ENCODE results near the gene EID3. TPM values are rescaled to one million over a fixed set of nuclear protein-coding genes. Genes with fewer than 3 reads are reported as not detected.

Gene EID3
- total and polyA plus RNA-seq, 2 of the 8 experiments (the other 6 are each of a cell fraction or from before 2014, with no cell fraction given): 1.2 to 2.8 TPM

- no peak overlapping the region for H2BK12ac ChIP-seq (ENCODE audit: low read depth, low read length)
- H3K56ac ChIP-seq (replicated peaks; ENCODE audit: insufficient read length, low read depth, low read length): no peak overlapping the region
- H2BK15ac ChIP-seq (ENCODE audit: low read length): no peak overlapping the region
- H3K79me1 ChIP-seq (ENCODE audit: low read depth, low read length): no peaks in the 10 kb centered on the region
- no peak overlapping the region for H4K5ac ChIP-seq (ENCODE audit: insufficient read length, low read depth, low read length)
- no peaks in the 10 kb centered on the region for H3K9me3 ChIP-seq (ENCODE audit: insufficient read depth in 2 of 2, low read depth in 1 of 2, low read length in 1 of 2)
- no peak overlapping the region for H2AFZ ChIP-seq (ENCODE audit: low read length)
- no peak overlapping the region for H3K18ac ChIP-seq (ENCODE audit: extremely low read depth, low read length)
- no peaks in the 10 kb centered on the region for H3K4me1 ChIP-seq (replicated peaks in 1 of 4; ENCODE audit: control insufficient read depth in 3 of 4, insufficient read depth in 4 of 4, low read length in 3 of 4)
- H3K4me2 ChIP-seq (ENCODE audit: insufficient read depth in 1 of 2, low read depth in 2 of 2, low read length in 2 of 2): no peak overlapping the region
- H3K23ac ChIP-seq (ENCODE audit: insufficient read length): no peak overlapping the region
- FAIRE-seq: no peak
- no peak overlapping the region for H3K14ac ChIP-seq (ENCODE audit: insufficient read length)
- no peaks in the 10 kb centered on the region for H3K23me2 ChIP-seq (ENCODE audit: low read depth, low read length)
- DNase-seq (ENCODE audit: low read depth in 1 of 2, low spot score in 2 of 2): no peak
- H3K9ac ChIP-seq (replicated peaks in 1 of 4; ENCODE audit: extremely low read depth in 1 of 4, low read depth in 3 of 4, low read length in 3 of 4): no peak overlapping the region
- no peak overlapping the region for H3K4me3 ChIP-seq (ENCODE audit: extremely low read depth in 1 of 4, insufficient read depth in 2 of 4, low read depth in 3 of 4, low read length in 4 of 4)
- H3K79me2 ChIP-seq (ENCODE audit: control insufficient read depth in 1 of 2, insufficient read depth in 2 of 2, low read length in 2 of 2): no peaks in the 10 kb centered on the region
- H4K8ac ChIP-seq (ENCODE audit: extremely low read depth, insufficient read depth, low read length): no peak overlapping the region
- H2BK20ac ChIP-seq (ENCODE audit: low read length): no peak overlapping the region
- H2BK5ac ChIP-seq (ENCODE audit: low read depth, low read length): no peak overlapping the region
- peaks cover 5 to 81% (median 41%) of the 10 kb centered on the region in 4 experiments; a peak in 7 of 8 replicates for H3K36me3 ChIP-seq (ENCODE audit: control insufficient read depth in 2 of 4, insufficient read depth in 4 of 4, low read length in 3 of 4)
- no peak overlapping the region for H2BK120ac ChIP-seq (replicated peaks; ENCODE audit: low read depth, low read length)
- H3K27ac ChIP-seq (ENCODE audit: low read depth, low read length): no peak overlapping the region
- no peak overlapping the region for H2AK5ac ChIP-seq (ENCODE audit: low read depth, low read length)
- POLR2A ChIA-PET (ENCODE audit: partially characterized antibody): no interaction called here
- WGBS, 2 experiments (ENCODE audit: extremely low coverage in 1 of 2, insufficient coverage in 1 of 2, insufficient read length in 1 of 2, insufficient replicate concordance in 2 of 2, low coverage in 1 of 2, low lambda C conversion rate in 2 of 2, missing lambda C conversion rate in 1 of 2): 89% methylated on average over 2 of the region's 2 CpGs; no CpG with 5 or more reads in 1 of the 2 experiments
- CTCF ChIA-PET (ENCODE audit: partially characterized antibody): no interaction called here
- H3K4ac ChIP-seq (replicated peaks; ENCODE audit: insufficient read length, low read depth, low read length): no peak overlapping the region
- peaks cover 0 to 2% of the 10 kb centered on the region in 2 experiments for H4K20me1 ChIP-seq (replicated peaks in 1 of 2; ENCODE audit: control insufficient read depth in 1 of 2, insufficient read depth in 2 of 2, low read length in 2 of 2)
- H3K27me3 ChIP-seq (replicated peaks in 1 of 4; ENCODE audit: control insufficient read depth in 3 of 4, extremely low read depth in 1 of 4, insufficient read depth in 3 of 4, low read length in 3 of 4): no peaks in the 10 kb centered on the region
- no peak overlapping the region for H4K91ac ChIP-seq (replicated peaks; ENCODE audit: insufficient read length, low read length)
- no peak for TF ChIP-seq JUND (IDR thresholded peaks at IDR 0.05; ENCODE audit: low read length)
- no peak for TF ChIP-seq FOSL1 (IDR thresholded peaks at IDR 0.05; ENCODE audit: insufficient read depth, low read depth, low read length)
- no peak for TF ChIP-seq TAF1 (IDR thresholded peaks at IDR 0.05; ENCODE audit: low read depth, low read length)
- TF ChIP-seq SP1 (IDR thresholded peaks at IDR 0.05; ENCODE audit: low read depth, low read length): no peak
- no peak for TF ChIP-seq ATF2 (IDR thresholded peaks at IDR 0.05; ENCODE audit: low read length)
- TF ChIP-seq SIRT6 (IDR thresholded peaks at IDR 0.05; ENCODE audit: low read length): no peak
- no peak for TF ChIP-seq KDM4A (IDR thresholded peaks at IDR 0.05; ENCODE audit: low read depth, low read length, severe bottlenecking)
- no peak for TF ChIP-seq TEAD4 (IDR thresholded peaks at IDR 0.05; ENCODE audit: low read depth, low read length)
- TF ChIP-seq POU5F1 (IDR thresholded peaks at IDR 0.05; ENCODE audit: low read depth, low read length): no peak
- TF ChIP-seq RFX5 (IDR thresholded peaks at IDR 0.05; ENCODE audit: borderline replicate concordance, low read depth, low read length): no peak
- no peak for TF ChIP-seq EZH2 (IDR thresholded peaks at IDR 0.05; ENCODE audit: low read depth, low read length, severe bottlenecking)
- no peak for TF ChIP-seq HDAC6 (IDR thresholded peaks at IDR 0.05; ENCODE audit: low read depth, low read length)
- TF ChIP-seq NANOG (IDR thresholded peaks at IDR 0.05; ENCODE audit: insufficient read depth, low read depth, low read length, poor library complexity, severe bottlenecking): no peak
- no peak for TF ChIP-seq POLR2AphosphoS5 (IDR thresholded peaks at IDR 0.05; ENCODE audit: low read depth, low read length)
These were observed 32.6 kb downstream of the EID3 start for GRCh38 chr12:104336115-104336514.
